ENCODE measurements around the gene SLC44A1. TPM values are rescaled to one million over a fixed set of nuclear protein-coding genes. Genes with fewer than 3 reads are reported as not detected.

Gene SLC44A1
- total RNA-seq, 1 donor from 2014 or later, result 48.7 TPM

DNA sequence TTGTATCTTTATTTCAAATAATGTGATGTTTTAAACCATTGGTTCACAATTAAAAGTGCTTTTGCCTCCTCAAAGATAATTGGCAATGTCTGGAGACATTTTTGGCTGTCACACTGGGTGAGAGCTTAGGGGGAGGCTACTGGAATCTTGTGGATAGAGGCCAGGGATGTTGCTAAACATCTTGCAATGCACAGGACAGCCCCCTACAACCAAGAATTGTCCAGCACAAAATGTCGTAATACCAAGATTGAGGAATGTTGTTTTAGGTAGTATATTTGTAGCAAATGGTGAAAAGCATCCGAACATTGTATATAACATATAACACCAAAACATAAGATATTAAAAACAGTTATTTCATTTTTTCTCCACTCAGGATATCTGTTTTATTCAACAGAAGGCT, 99.8 kb downstream of the SLC44A1 start:
- H3K36me3 Mint-ChIP-seq (ENCODE audit: insufficient read depth), result peaks cover 6% of the 10 kb centered on the region
- no peaks in the 10 kb centered on the region for H3K27me3 Mint-ChIP-seq
- no peaks in the 10 kb centered on the region for H3K9me3 Mint-ChIP-seq (ENCODE audit: low read depth)
- no peak overlapping the region for H3K27ac Mint-ChIP-seq
- H3K4me1 Mint-ChIP-seq (ENCODE audit: low read depth), result peaks cover 14% of the 10 kb centered on the region
- TF ChIP-seq CTCF (IDR thresholded peaks at IDR 0.05; ENCODE audit: unreplicated experiment), result no peak
- H3K4me3 Mint-ChIP-seq (ENCODE audit: low read depth), result no peak overlapping the region
- DNase-seq (ENCODE audit: low spot score, unreplicated experiment), result no peak

GRCh38 chr9:105345626-105346025, 101.2 kb downstream of the SLC44A1 start:
- Mint-ChIP-seq H3K27ac (no peak overlapping the region), H3K4me1 (ENCODE audit: low read depth) (peaks cover 14% of the 10 kb centered on the region), H3K9me3 (ENCODE audit: low read depth) (no peaks in the 10 kb centered on the region), H3K27me3 (no peaks in the 10 kb centered on the region), H3K4me3 (ENCODE audit: low read depth) (no peak overlapping the region), H3K36me3 (ENCODE audit: insufficient read depth) (peaks cover 4% of the 10 kb centered on the region)
- TF ChIP-seq CTCF (IDR thresholded peaks at IDR 0.05; ENCODE audit: unreplicated experiment), result no peak
- no peak for DNase-seq (ENCODE audit: low spot score, unreplicated experiment)

GRCh38 chr9:105346273-105346672, 101.8 kb downstream of the SLC44A1 start:
- no peaks in the 10 kb centered on the region for H3K27me3 Mint-ChIP-seq
- H3K9me3 Mint-ChIP-seq (ENCODE audit: low read depth), result no peaks in the 10 kb centered on the region
- no peak overlapping the region for H3K27ac Mint-ChIP-seq
- no peak for TF ChIP-seq CTCF (IDR thresholded peaks at IDR 0.05; ENCODE audit: unreplicated experiment)
- DNase-seq (ENCODE audit: low spot score, unreplicated experiment), result no peak
- H3K4me1 Mint-ChIP-seq (ENCODE audit: low read depth), result peaks cover 14% of the 10 kb centered on the region
- H3K4me3 Mint-ChIP-seq (ENCODE audit: low read depth), result no peak overlapping the region
- H3K36me3 Mint-ChIP-seq (ENCODE audit: insufficient read depth), result peaks cover 7% of the 10 kb centered on the region

DNA sequence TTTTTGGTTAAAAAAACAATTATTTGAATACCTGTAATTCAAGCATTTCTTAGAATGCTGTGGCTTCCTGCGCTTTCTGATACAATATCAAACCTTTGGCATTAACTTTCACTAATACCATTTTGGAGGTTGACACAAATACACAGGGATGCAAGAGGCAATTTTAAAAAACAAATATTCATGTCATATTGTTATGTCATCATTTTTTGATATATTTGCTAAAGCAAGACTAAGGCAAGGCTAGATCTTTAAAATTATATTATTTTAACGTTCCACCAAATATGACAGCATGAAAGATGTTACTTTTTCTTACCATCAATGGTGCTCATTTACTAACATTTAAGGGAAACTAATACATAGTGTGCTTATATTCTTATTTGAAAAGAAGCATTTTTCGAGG, 110.0 kb downstream of the SLC44A1 start:
- H3K4me3 Mint-ChIP-seq (ENCODE audit: low read depth), result no peak overlapping the region
- no peaks in the 10 kb centered on the region for H3K27me3 Mint-ChIP-seq
- no peak overlapping the region for H3K27ac Mint-ChIP-seq
- no peak for TF ChIP-seq CTCF (IDR thresholded peaks at IDR 0.05; ENCODE audit: unreplicated experiment)
- no peak for DNase-seq (ENCODE audit: low spot score, unreplicated experiment)
- H3K4me1 Mint-ChIP-seq (ENCODE audit: low read depth), result no peaks in the 10 kb centered on the region
- peaks cover 4% of the 10 kb centered on the region for H3K9me3 Mint-ChIP-seq (ENCODE audit: low read depth)
- peaks cover 9% of the 10 kb centered on the region for H3K36me3 Mint-ChIP-seq (ENCODE audit: insufficient read depth)

DNA sequence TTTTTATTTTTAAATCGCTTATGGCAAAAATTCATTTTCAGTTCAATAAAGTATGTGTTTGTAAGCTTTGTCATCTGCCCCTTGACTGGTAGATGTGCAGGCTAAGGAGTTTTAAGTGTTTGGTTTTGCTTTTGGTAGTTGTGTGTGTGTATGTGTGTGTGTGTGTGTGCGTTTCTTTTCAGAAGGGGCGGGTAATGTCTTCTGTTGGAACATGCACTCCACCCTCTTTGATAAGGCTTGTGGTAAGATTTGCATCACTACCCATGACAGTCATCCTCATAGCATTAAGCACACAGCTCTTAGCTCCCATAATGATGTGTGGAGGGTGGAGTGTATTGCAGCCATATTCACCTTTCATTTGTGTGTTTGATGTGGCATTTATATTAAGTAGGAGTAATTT, 111.3 kb downstream of the SLC44A1 start:
- Mint-ChIP-seq H3K27ac (no peak overlapping the region), H3K4me3 (ENCODE audit: low read depth) (no peak overlapping the region), H3K9me3 (ENCODE audit: low read depth) (peaks cover 4% of the 10 kb centered on the region), H3K36me3 (ENCODE audit: insufficient read depth) (peaks cover 10% of the 10 kb centered on the region), H3K27me3 (no peaks in the 10 kb centered on the region), H3K4me1 (ENCODE audit: low read depth) (no peaks in the 10 kb centered on the region)
- no peak for TF ChIP-seq CTCF (IDR thresholded peaks at IDR 0.05; ENCODE audit: unreplicated experiment)
- DNase-seq (ENCODE audit: low spot score, unreplicated experiment), result no peak
